HTERT RPE-1 (cell line): ENCODE measurements around the gene HSD17B10.
"Not testable (repeated sequence)": the region's sequence is repeated elsewhere in the genome, so short reads cannot be mapped to it uniquely, and the experiment has no call there.

Source experiments
- in situ Hi-C: fragments of 300-500 bp; cut with MboI; formaldehyde crosslinking; loops from 4 replicates; pipeline ENCODE4 v1.14.3; 2020; ENCODE audit warnings: low sequenced_read_pairs

HSD17B10 gene

DNA sequence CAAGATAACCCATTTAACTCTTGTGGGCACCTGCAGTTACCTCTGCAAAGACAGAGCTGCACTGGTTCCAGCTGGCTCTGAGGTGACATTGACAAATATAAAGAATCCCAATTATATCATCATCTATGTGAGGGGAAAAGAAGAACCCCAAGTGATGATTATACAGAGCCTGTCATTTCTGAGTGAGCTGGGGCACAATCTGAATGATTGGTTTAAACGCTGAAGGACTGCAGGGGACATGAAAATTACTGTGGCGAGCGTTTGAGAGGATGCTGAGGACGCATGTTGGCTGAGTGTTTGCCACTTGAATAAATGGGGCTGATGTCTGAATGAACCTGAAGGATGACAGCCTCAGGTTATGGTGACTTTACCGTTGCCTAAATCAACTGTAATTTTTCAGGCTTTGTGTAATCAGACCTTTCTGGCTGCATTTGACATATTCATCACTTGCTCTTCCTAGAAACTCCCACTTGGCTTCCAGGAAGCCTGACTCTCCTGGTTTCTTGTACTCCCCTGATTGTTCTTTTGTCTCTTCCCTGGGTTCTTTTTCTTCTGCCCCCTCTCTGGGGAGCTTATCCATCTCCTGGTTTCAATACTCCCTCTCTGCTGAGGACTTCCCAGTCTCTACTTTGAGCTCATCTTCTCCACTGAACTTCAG is 4.1 kb upstream of the HSD17B10 start:
- in situ Hi-C loops: no loop called here

DNA sequence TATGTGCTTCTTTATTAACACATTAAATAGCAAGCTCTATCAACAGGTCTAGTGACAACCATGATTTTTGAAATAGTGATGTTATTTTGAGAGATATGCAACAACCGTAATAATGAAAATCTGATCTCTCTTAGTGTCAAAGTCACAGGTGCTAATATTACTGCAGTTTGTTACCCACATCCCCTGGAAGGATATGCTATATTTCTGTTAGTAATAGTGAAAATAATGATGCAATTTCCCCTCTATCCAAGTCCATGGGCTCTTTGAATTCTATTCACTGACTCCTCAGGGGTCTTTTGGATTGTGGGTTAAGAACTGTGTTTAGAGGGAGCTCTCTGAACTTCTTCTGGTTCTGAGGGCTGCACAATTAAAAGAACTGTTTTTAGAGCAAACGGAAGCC is 3.0 kb upstream of the HSD17B10 start:
- in situ Hi-C loops: no loop called here

DNA sequence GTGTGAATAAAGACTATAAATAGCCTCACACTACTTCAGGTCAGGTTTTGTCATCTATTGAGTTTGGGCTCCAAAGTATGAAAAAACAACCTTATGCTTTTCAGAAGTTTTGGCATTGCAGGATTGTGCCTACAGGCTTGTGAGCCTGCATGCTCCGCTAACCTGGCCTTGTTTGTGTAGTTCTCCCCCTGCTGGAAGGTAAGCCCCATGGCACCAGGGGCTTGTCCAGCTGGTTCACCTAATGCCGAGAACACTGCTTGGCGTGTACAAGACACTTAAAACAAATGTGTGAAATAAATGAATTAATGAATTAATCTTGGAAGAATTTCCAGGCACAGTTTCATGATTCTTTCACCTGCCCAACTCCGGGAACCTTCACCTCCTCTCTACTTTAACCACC is 1.8 kb upstream of the HSD17B10 start:
- in situ Hi-C loops: no loop called here

DNA sequence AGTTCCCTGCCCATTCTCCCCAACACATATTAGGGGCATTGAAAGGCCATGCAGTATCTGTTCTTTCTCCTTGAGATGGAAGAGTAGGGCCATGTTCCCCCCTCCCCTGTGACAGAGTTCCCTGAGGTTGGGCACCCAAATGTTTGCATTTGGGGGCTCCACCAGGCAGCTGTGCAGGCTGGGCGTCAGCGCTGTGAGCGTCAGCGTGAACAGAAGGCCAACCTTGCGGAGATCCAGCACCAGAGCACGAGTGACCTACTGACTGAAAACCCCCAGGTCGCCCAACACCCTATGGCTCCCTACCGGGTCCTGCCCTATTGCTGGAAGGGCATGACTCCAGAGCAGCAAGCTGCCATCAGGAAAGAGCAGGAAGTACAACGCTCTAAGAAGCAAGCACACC is 3.9 kb downstream of the HSD17B10 start:
- in situ Hi-C loops: no loop called here

DNA sequence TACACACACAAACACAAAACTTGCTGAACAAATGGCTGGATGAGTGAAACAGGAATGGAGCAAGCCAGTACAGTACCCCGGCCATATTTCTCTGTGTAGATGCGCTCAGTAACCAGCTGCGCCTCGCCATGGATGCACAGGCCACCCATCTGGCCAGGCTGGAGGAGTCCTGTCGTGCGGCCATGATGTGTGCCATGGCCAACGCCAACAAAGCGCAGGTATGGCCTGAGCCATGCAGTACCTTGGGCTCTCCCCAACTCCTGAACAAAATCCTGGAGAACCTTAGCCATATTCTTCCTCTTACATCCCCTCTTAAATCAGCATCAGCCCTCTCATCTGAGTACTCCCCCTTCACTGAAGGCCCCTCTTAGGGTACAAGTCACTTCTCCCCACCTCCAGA is 4.4 kb downstream of the HSD17B10 start:
- in situ Hi-C loops: no loop called here

DNA sequence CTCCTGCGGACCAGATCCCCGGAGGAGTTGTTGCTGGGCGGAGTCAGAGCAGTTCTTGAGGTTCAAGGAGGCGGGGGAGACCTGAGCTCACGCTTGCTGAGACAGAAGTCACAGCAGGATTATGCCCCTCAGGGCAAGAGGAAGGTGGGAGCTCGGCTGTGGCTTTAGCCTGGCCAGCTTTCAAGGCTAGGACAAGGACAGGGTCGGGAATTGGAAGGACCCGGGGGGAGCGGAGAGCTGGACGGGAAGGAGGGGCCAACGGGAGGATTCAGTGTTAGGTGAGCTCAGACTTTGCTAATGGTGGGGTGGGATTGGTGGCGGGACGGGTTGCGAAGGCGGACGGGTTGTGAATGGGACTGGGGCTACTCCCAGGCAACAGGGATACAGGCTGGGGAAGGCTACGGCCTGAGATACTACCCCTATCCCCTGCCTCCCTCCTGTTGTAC is 11.3 kb downstream of the HSD17B10 start, which contains the start of gene RIBC1:
Gene RIBC1 (plus strand): TSS at position 13 of the 446 bp plus-strand sequence. CDS start 3,404 bp downstream, outside the sequence.
- in situ Hi-C loops: no loop called here

DNA sequence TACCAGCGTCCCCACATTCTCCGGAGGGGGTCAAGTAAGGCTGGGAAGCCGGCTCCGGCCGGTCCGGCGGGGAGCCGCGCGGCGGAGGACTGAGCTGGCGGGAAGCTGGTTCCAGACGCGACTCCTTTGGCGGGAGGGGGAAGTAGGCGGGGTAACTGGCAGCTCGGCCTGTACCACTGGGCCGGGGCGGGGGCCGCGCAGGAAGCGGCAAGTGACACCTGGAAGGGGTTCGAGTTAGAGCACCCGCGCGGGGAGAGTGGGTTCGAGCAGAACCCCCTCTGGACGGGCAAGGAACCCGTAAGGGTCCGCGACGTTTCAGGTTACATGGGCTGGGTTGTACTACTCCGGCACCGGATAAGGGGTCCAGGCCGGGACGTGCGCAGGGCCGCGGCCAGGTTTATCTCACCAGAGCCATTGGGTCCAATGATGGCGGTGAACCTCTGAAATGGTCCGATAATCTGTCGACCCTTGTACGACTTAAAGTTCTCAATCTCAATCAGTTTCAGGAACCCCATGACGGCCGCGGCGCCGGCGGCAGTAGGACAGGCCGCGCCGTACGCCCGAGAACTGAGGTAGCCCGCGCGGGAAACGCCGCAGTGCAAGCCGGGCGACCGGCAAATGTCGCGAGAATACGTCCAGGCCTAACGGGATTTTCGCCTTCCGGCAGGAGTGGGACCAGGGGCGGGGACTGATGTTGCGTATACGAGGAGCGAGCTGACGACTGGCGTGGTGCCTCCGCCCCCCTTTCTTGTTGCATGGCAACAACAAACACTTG is 11.9 kb downstream of the HSD17B10 start, which contains the start of gene SMC1A:
Gene SMC1A (minus strand): TSS at position 569 of the 775 bp plus-strand sequence. CDS start 54 bp downstream, at position 515.
- in situ Hi-C loops: no loop called here

DNA sequence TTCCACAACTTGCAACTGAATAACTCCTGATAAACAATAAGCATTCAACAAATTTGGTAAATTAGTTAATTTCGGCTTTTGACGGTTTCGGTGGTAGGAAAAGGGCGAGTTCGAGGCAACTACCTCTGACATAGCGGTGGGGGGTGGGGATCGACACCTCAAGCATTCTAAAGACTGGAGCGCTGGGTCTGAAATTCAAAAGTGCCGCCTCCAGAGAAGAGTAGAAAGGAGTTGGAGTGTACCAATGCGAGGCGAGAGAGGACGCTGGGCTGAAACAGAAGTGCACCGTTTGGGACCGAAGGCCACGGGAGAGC is 12.4 kb downstream of the HSD17B10 start:
- in situ Hi-C loops: no loop called here

DNA sequence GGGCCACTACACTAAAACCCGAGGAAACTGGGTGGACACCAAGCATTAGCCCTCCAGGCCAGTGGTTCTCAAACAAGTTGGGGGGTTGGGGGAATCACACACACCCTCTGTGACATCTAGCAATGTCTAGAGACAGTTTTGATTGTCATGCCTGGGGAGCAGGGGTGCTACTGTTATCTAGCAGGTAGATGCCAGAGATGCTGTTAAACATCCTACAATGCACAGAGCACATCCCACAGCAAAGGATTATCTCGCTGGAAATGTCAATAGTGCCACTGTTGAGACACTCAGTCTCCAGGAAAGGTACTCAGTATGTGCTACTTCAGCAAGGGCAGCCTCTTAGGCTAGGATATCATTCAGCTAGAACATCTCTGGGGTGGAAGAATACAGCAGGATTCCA is 13.0 kb downstream of the HSD17B10 start:
- in situ Hi-C loops: no loop called here

DNA sequence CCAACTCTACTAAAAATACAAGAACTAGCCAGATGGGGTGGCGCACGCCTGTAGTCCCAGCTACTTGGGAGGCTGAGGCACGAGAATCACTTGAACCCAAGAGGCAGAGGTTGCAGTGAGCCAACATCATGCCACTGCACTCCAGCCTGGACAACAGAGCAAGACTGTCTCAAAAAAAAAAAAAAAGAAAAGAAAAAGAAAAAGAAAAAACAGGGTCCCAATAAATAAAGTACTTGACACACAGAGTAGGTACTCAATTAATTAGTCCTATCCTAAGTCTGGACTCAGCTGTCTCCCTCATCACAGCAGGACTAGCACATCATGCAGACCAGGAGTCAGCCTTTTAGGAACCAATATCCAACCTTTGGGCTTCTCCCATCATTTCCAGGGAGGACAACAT is 13.8 kb downstream of the HSD17B10 start:
- in situ Hi-C loops: not testable (repeated sequence)

DNA sequence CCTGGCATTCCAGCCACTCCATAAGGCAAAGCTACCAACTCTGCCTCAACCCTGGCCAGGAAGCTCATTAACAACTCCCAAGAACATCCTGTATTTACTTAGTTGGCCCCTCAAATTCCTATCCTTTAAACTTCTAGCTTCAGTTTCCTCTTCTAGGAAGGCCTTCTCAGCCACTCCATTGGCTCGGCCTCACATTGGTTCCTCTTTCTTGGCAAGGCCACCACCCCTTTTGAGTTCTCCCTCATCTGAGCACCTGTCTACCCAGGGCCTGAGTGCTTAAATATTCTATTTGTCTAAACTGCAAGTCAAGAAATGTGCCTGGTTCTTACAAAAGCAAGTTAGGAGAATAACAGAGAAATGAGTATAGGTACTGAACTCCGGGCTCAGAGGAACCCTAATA is 21.7 kb downstream of the HSD17B10 start:
- in situ Hi-C loops: no loop called here

DNA sequence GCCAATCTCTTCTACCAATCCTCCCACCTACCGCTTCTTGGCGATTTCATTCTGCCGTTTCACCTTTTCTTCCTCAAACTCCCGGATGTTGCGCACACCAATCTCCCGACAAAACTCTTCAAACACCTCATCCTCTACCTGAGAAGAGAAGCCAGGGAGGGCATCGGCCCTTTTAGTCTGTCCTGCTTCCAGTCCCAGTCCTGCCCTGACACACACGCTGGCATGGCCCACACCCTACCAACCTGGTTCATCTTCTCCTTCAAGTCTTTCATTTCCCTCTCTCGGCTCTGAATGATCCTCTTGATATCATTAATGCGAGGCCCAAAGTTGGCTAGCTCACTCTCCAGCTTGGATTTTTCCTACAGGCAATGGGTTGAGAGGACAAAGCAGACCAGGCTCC is 30.6 kb downstream of the HSD17B10 start:
- in situ Hi-C loops: no loop called here

DNA sequence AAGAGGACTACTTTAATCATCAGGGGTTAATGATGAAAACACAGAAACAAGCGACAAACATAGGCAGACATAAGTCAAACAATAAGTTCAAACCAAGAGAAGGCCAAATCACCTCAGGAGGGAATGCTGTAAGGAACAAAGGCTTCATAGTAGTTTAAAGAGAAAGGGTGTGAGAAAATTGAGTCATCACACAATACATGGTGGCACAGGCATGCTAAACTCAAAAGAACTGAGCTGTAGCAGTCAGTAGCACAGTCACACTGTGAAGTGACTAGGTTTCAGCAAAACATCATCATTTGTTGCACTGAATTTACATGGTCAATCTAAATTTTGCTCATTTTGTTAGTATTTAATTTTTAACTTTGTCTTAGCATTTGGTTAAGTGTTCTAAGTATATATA is 36.0 kb downstream of the HSD17B10 start:
- in situ Hi-C loops: no loop called here

DNA sequence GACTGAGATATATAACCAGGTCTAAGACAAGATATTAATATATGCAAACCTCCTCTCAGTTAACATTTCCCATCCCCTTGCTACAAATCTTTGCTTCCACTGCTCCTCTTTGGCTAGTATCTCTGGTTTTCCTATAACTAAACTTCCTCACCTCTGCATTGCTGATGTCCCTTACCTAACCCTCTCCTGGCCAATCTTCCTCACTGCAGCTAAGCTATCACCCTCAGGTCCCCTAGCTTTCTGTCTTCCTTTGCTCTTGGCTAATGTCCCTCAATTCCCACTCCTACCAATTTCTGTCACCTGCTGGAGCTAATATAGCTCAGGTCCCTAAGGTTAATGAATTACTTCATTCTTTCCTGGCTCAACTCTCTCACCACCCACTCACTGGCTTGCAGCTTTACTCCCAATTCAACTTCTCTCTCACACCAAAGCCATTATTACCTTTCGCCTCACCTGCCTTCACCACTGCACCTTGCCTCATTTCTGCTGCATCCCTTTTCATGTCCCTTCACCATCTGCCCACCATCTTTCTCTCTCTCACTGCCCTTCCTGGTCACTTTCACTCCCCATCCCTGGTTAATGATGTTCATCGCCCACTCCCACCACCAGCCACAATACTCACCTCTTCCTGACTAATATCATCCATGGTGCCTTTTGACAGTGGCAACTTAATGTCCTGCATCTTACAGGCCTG is 38.4 kb downstream of the HSD17B10 start:
- in situ Hi-C loops: no loop called here

DNA sequence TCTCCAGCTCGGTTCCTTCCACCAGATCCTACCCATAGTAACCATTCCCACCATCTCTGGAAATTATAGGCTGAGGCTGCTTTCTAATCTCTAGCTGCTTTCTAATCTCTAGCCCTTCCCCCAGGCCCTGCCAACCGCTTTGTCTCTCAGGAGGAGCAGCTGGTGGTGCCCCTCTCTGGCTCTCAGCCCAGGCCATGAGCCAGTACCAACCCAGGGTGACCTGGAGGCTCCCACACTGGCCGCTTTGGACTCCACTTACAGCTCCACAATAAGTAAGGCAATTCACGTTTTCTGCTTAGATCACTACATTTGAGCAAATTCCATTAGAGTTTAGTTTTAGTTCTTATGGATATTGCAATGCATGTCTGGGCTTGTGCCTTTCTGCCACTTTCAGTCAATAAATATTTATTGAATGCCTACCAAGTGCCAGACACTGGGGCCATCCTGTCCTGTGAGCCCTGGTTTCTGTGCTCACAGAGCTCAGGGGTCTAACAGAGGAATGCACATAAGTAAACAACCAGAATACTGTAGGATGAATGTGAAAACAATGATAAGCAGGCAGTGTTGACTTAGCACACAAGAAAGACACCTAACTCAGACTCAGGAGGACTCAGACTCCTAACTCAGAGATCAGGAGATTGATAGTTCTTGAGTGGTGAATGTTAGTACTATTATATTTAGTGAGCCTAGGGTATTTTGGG is 50.6 kb downstream of the HSD17B10 start:
- in situ Hi-C loops: no loop called here
